ENCODE data around the gene KLHL8.

Gene KLHL8

DNA sequence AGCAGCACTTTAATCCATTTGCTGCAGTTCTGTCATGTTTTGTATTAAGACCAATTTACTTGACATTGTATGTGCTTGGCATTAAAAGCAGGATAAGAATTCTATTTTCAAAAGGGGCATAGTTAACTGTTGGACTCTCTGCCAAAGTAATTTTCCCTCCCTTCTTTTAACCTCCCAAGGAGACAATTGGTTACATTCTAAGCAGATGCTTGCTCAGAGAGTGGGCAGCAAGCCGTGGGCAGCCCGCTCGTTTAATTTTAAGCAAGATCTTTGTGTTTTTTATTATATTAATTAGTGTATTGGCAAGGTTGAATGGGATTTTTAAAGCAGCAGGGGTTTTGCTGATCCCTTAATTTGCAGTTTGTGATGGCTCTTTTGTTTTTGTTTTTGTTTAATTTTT is 37.1 kb upstream of the KLHL8 start:
- no peak for TF ChIP-seq CTCF (conservative IDR thresholded peaks at IDR 0.05)
- H3K27ac ChIP-seq = no peak overlapping the region

DNA sequence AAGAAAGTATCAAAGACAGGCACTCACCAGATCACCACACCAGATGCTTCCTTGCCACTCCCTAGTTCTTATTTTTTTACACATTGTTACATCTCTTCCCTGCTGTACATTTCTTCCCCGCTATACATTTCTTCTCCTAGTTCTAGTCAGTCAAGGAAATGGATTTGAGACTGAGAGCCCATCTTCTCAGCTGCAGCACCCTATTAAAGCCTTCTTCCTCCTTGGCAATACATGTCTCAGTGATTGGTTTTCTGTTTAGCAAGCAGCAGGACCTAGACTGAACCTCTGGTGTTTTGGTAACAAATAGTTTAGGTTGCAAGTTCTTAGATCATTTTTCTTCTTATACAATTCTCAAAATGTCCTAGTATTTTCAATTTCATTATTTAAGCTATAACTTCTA is 35.3 kb upstream of the KLHL8 start:
- H3K27ac ChIP-seq = no peak overlapping the region
- no peak for TF ChIP-seq CTCF (conservative IDR thresholded peaks at IDR 0.05)

- H3K27ac ChIP-seq = peak overlapping the region; percentile 80
- no peak for TF ChIP-seq CTCF (conservative IDR thresholded peaks at IDR 0.05)
Measured at GRCh38 chr4:87251106-87251505, 30.7 kb upstream of the KLHL8 start.

DNA sequence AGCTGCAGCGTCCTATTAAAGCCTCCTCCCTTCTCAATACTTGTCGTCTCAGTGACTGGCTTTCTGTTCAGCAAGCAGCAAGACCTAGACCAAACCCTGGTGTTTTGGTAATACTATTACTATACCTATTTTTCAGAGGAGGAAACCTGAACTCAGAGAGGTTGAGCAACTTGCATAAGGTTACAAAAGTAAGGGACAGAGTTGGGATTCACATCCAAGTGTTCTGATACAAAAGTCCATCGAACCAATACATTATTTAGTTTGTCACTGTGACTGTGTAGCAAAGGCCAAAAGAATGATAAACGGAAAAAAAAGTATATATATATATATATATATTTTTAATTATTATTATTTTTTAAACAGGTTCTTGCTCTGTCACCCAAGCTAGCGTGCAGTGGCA is 29.9 kb upstream of the KLHL8 start:
- H3K27ac ChIP-seq = peak overlapping the region; percentile 80

DNA sequence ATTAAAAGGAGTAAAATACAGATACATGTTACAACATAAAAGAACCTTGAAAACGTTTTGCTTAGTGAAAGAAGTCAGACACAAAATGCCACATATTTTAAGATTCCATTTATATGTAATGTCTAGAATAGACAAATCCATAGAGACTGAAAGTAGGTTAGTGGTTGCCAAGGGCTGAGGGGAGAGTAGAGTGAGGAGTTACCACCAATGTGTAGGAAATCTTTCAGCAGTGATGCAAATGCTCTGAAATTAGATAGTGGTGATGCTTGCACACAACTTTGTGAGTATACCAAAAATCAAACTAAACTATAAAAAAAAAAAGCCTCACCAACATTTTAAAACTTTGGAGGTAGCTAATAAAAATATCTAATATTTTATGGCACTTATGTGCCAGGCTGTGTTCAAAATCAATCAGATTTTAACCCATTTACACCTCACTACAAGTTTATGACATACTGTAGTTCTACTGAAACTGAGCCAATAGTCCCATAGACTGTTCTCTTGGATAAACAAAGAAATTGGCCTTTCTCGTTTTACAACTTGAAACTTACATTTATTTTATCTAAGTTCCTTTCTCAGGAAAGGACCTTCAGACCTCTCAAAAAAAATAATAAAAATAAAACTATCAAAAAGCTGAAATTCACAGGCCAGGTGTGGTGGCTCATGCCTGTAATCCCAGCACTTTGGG is 29.1 kb upstream of the KLHL8 start:
- no peak for TF ChIP-seq CTCF (conservative IDR thresholded peaks at IDR 0.05)

More for the DNA sequence above, 29.9 kb upstream of the KLHL8 start:
- TF ChIP-seq CTCF (conservative IDR thresholded peaks at IDR 0.05) = no peak

GRCh38 chr4:87243426-87244053 is 23.1 kb upstream of the KLHL8 start:
- peak overlapping the region; percentile 97; the same call in 1 of the 2 replicates for H3K27ac ChIP-seq
- TF ChIP-seq CTCF (conservative IDR thresholded peaks at IDR 0.05) = no peak

More for the DNA sequence above, 29.1 kb upstream of the KLHL8 start:
- H3K27ac ChIP-seq = peak overlapping the region; percentile 80

DNA sequence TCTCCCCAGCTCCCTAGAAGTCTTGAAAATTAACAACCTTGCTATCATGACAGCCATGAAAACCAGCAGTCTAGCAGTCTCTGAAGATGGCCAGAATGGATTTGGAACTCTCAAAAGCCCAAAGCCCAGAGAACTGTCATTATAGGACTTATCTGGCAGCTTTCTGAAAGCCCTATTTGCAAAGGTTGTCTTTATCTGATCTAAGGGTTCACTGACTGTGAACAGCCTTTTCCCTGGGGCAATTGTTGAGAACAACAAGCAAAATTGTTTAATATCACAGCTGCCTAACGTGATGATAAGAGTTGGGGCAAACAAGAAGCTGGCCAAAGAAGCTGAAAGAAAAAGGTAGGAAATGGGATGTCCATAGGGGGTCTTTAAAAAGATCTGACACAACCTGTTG is 20.9 kb upstream of the KLHL8 start:
- TF ChIP-seq CTCF (conservative IDR thresholded peaks at IDR 0.05) = no peak
- peak overlapping the region; percentile 97 for H3K27ac ChIP-seq

Measured in VCaP (cell line).